Astrocyte (in vitro differentiated cells and primary cell): ENCODE data around the gene ERC1. TPM values are rescaled to one million over a fixed set of nuclear protein-coding genes. Genes with fewer than 3 reads are reported as not detected.

Experiments
- DNase-seq: peaks from one replicate; pipeline ENCODE4 v3.0.0-alpha.2; 2010; ENCODE audit warnings: low read depth
- FAIRE-seq: peaks from 2 replicates; lab custom pipeline; 2011; peaks lifted over from hg19 to GRCh38; lab: Jason Lieb, UNC
- H2AFZ ChIP-seq: 2 replicates; pipeline ENCODE4 v1.6.0; 2012; ENCODE audit warnings: low read depth, low read length, inconsistent platforms
- H3K27ac ChIP-seq: 2 replicates; pipeline ENCODE4 v1.5.1; 2011; ENCODE audit warnings: low read depth, low read length, inconsistent platforms
- H3K27me3 ChIP-seq: 2 replicates; pipeline ENCODE4 v1.6.0; 2011; ENCODE audit warnings: low read length, inconsistent platforms; ENCODE audit not compliant: insufficient read depth
- H3K36me3 ChIP-seq: 2 replicates; pipeline ENCODE4 v1.5.1; 2011; ENCODE audit warnings: low read length, inconsistent platforms; ENCODE audit not compliant: insufficient read depth
- H3K4me1 ChIP-seq: 2 replicates; pipeline ENCODE4 v1.5.1; 2011; ENCODE audit warnings: low read length, inconsistent platforms; ENCODE audit not compliant: insufficient read depth
- H3K4me2 ChIP-seq: 2 replicates; pipeline ENCODE4 v1.6.0; 2012; ENCODE audit warnings: low read length, inconsistent platforms
- H3K4me3 ChIP-seq: 2 replicates; pipeline ENCODE4 v1.5.1; 2011; ENCODE audit warnings: low read depth, mild to moderate bottlenecking, low read length, inconsistent platforms; ENCODE audit not compliant: insufficient read depth
- H3K79me2 ChIP-seq: 2 replicates; pipeline ENCODE4 v1.6.0; 2012; ENCODE audit warnings: mild to moderate bottlenecking, low read length, inconsistent platforms; ENCODE audit not compliant: insufficient read depth
- H3K9ac ChIP-seq: 2 replicates; pipeline ENCODE4 v1.6.0; 2012; ENCODE audit warnings: mild to moderate bottlenecking, low read length, inconsistent platforms
- H3K9me3 ChIP-seq: 2 replicates; pipeline ENCODE4 v1.5.1; 2012; ENCODE audit warnings: low read depth, mild to moderate bottlenecking, low read length, inconsistent platforms; ENCODE audit not compliant: insufficient read depth
- H4K20me1 ChIP-seq: 2 replicates; pipeline ENCODE4 v1.6.0; 2012; ENCODE audit warnings: low read length, inconsistent platforms; ENCODE audit not compliant: insufficient read depth
- H3K27ac Mint-ChIP-seq: one replicate; pipeline ENCODE4 v1.8.0; 2021; ENCODE audit warnings: mild to moderate bottlenecking, mixed read lengths; ENCODE audit not compliant: unreplicated experiment
- H3K27me3 Mint-ChIP-seq: one replicate; pipeline ENCODE4 v1.8.0; 2021; ENCODE audit warnings: low read depth, mixed read lengths; ENCODE audit not compliant: unreplicated experiment
- H3K36me3 Mint-ChIP-seq: one replicate; pipeline ENCODE4 v1.8.0; 2021; ENCODE audit warnings: low read depth, mixed read lengths; ENCODE audit not compliant: unreplicated experiment
- H3K4me1 Mint-ChIP-seq: one replicate; pipeline ENCODE4 v1.8.0; 2021; ENCODE audit warnings: low read depth, mixed read lengths; ENCODE audit not compliant: unreplicated experiment
- H3K4me3 Mint-ChIP-seq: one replicate; pipeline ENCODE4 v1.8.0; 2021; ENCODE audit warnings: mild to moderate bottlenecking, moderate library complexity, mixed read lengths; ENCODE audit not compliant: unreplicated experiment
- H3K9me3 Mint-ChIP-seq: one replicate; pipeline ENCODE4 v1.8.0; 2021; ENCODE audit warnings: mild to moderate bottlenecking, mixed read lengths; ENCODE audit not compliant: unreplicated experiment
- CTCF ChIP-seq: IDR thresholded peaks from 2 replicates; pipeline ENCODE4 v1.5.1; 2011; ENCODE audit warnings: low read depth, mild to moderate bottlenecking, inconsistent platforms, low read length, moderate library complexity; ENCODE audit not compliant: insufficient read depth
- EZH2 ChIP-seq: IDR thresholded peaks from 2 replicates; pipeline ENCODE4 v1.6.1; 2012; ENCODE audit warnings: mild to moderate bottlenecking, low read length, inconsistent platforms; ENCODE audit not compliant: insufficient read depth
- total RNA-seq: library from RNA; stranded (reverse); gene quantifications from 2 replicates; pipeline ENCODE4 v1.2.1, GENCODE V29; 2021

ERC1 gene
- total RNA-seq, 1 donor from 2014 or later, result 67.1 TPM

- no peak overlapping the region for H3K27ac ChIP-seq
- no peaks in the 10 kb centered on the region for H3K27me3 ChIP-seq
- H3K4me2 ChIP-seq, result no peak overlapping the region
- Mint-ChIP-seq H3K27me3 (no peaks in the 10 kb centered on the region), H3K36me3 (peaks cover 6% of the 10 kb centered on the region), H3K9me3 (no peaks in the 10 kb centered on the region), H3K4me1 (no peaks in the 10 kb centered on the region), H3K4me3 (no peak overlapping the region), H3K27ac (no peak overlapping the region)
- no peaks in the 10 kb centered on the region for H3K4me1 ChIP-seq
- H4K20me1 ChIP-seq, result peaks cover 4% of the 10 kb centered on the region
- no peak overlapping the region for H3K9ac ChIP-seq
- no peaks in the 10 kb centered on the region for H3K9me3 ChIP-seq
- no peak for TF ChIP-seq CTCF
- TF ChIP-seq EZH2, result no peak
- no peak overlapping the region for H2AFZ ChIP-seq
- no peaks in the 10 kb centered on the region for H3K36me3 ChIP-seq
- DNase-seq, result no peak
- H3K4me3 ChIP-seq, result no peak overlapping the region
- FAIRE-seq, result no peak
- H3K79me2 ChIP-seq, result no peaks in the 10 kb centered on the region
Observed at GRCh38 chr12:1034751-1035457, 43.9 kb downstream of the ERC1 start.

GRCh38 chr12:1041478-1041877, 50.5 kb downstream of the ERC1 start:
- DNase-seq, result no peak
- H4K20me1 ChIP-seq, result no peaks in the 10 kb centered on the region
- no peak overlapping the region for H3K4me2 ChIP-seq
- peaks cover 13% of the 10 kb centered on the region for H3K79me2 ChIP-seq
- H3K9me3 ChIP-seq, result no peaks in the 10 kb centered on the region
- no peak for FAIRE-seq
- H3K27me3 Mint-ChIP-seq, result no peaks in the 10 kb centered on the region
- no peak overlapping the region for H3K4me3 ChIP-seq
- peaks cover 9% of the 10 kb centered on the region for H3K4me1 ChIP-seq
- peaks cover 9% of the 10 kb centered on the region for H3K4me1 Mint-ChIP-seq
- no peak overlapping the region for H3K27ac Mint-ChIP-seq
- H3K36me3 Mint-ChIP-seq, result peaks cover 4% of the 10 kb centered on the region
- no peak overlapping the region for H2AFZ ChIP-seq
- H3K27me3 ChIP-seq, result no peaks in the 10 kb centered on the region
- no peak overlapping the region for H3K27ac ChIP-seq
- H3K36me3 ChIP-seq, result no peaks in the 10 kb centered on the region
- no peak for TF ChIP-seq EZH2
- TF ChIP-seq CTCF, result no peak
- H3K9ac ChIP-seq, result no peak overlapping the region
- no peak overlapping the region for H3K4me3 Mint-ChIP-seq
- no peaks in the 10 kb centered on the region for H3K9me3 Mint-ChIP-seq

- H3K36me3 Mint-ChIP-seq, result peaks cover 4% of the 10 kb centered on the region
- DNase-seq (peak; percentile 26), FAIRE-seq (peak; percentile 47)
- H3K4me2 ChIP-seq, result no peak overlapping the region
- H3K9ac ChIP-seq, result no peak overlapping the region
- H3K4me3 Mint-ChIP-seq, result no peak overlapping the region
- no peaks in the 10 kb centered on the region for H3K27me3 ChIP-seq
- no peak for TF ChIP-seq CTCF
- TF ChIP-seq EZH2, result no peak
- no peak overlapping the region for H3K4me3 ChIP-seq
- H3K4me1 ChIP-seq, result peaks cover 9% of the 10 kb centered on the region
- H4K20me1 ChIP-seq, result peaks cover 3% of the 10 kb centered on the region
- H3K79me2 ChIP-seq, result peaks cover 35% of the 10 kb centered on the region
- no peaks in the 10 kb centered on the region for H3K9me3 ChIP-seq
- H3K27ac Mint-ChIP-seq, result no peak overlapping the region
- H3K4me1 Mint-ChIP-seq, result peaks cover 9% of the 10 kb centered on the region
- no peak overlapping the region for H3K27ac ChIP-seq
- no peaks in the 10 kb centered on the region for H3K27me3 Mint-ChIP-seq
- no peak overlapping the region for H2AFZ ChIP-seq
- H3K36me3 ChIP-seq, result no peaks in the 10 kb centered on the region
- no peaks in the 10 kb centered on the region for H3K9me3 Mint-ChIP-seq
Observed at GRCh38 chr12:1044199-1044598, 53.2 kb downstream of the ERC1 start.
